ENCODE data around the gene SMIM24.

DNA sequence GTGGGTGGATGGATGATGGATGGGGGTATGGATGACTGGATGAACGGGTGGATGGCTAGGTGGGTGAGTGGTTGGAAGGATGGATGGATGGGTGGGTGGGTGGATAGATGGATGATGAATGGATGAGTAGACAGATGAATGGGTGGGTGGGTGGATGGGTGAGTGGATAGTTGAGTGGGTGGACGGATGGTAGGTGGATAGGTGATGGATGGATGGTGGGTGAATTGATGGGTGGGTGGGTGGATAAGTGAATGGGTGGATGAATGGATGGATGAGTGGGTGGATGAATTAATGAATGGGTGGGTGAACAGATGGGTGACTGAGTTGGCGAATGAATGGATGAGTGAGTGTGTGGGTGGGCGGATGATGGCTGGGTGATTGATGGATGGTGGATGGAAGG lies 4.9 kb downstream of the SMIM24 start:
- TF ChIP-seq, protein P1, sequence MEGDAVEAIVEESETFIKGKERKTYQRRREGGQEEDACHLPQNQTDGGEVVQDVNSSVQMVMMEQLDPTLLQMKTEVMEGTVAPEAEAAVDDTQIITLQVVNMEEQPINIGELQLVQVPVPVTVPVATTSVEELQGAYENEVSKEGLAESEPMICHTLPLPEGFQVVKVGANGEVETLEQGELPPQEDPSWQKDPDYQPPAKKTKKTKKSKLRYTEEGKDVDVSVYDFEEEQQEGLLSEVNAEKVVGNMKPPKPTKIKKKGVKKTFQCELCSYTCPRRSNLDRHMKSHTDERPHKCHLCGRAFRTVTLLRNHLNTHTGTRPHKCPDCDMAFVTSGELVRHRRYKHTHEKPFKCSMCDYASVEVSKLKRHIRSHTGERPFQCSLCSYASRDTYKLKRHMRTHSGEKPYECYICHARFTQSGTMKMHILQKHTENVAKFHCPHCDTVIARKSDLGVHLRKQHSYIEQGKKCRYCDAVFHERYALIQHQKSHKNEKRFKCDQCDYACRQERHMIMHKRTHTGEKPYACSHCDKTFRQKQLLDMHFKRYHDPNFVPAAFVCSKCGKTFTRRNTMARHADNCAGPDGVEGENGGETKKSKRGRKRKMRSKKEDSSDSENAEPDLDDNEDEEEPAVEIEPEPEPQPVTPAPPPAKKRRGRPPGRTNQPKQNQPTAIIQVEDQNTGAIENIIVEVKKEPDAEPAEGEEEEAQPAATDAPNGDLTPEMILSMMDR (IDR thresholded peaks at IDR 0.05; ENCODE audit: borderline replicate concordance, extremely low read depth, low read length, poor library complexity, severe bottlenecking), result no peak
- no peak for TF ChIP-seq EZH2 (IDR thresholded peaks at IDR 0.05; ENCODE audit: borderline replicate concordance, low read depth, low read length, severe bottlenecking)
